IMR-90 (cell line): ENCODE results near the gene LARP1. TPM values are rescaled to one million over a fixed set of nuclear protein-coding genes. Genes with fewer than 3 reads are reported as not detected.

Source experiments
- ATAC-seq: fragments of 200-7000 bp; cut with Tn5 transposase; 2 replicates; pipeline ENCODE4 v1.9.1; 2020; ENCODE audit warnings: low read depth, mild to moderate bottlenecking, moderate library complexity
- BruUV-seq: library from RNA; stranded (reverse); fragments of 400-500 nt; replicated peaks from 2 replicates; lab custom pipeline; 2021; lab: Mats Ljungman, UMichigan
- CTCF ChIA-PET: fragments of 300-600 bp; formaldehyde crosslinking; extraction: SDS; loops from one replicate; lab custom pipeline; 2021; ENCODE audit warnings: antibody characterized with exemption; lab: Yijun Ruan, JAX
- POLR2A ChIA-PET: fragments of 300-600 bp; sonication (Branson Sonifier 250); formaldehyde crosslinking; loops from one replicate; lab custom pipeline; 2022; ENCODE audit warnings: antibody characterized with exemption; ENCODE audit not compliant: unreplicated experiment; lab: Charles Lee
- DNase-seq: peaks from one replicate; pipeline ENCODE4 v3.0.0; 2013
- H2AFZ ChIP-seq: replicated peaks from 2 replicates; pipeline ENCODE3; 2013; ENCODE audit warnings: low read length, mild to moderate bottlenecking; ENCODE audit not compliant: poor library complexity
- H2AK5ac ChIP-seq: 2 replicates; pipeline ENCODE4 v1.6.1; 2013; ENCODE audit warnings: low read depth, low read length, inconsistent platforms
- H2AK9ac ChIP-seq: replicated peaks from 2 replicates; pipeline ENCODE3; 2013; ENCODE audit warnings: mild to moderate bottlenecking, low read depth, low read length, moderate library complexity; ENCODE audit not compliant: poor library complexity
- H2BK120ac ChIP-seq: 2 replicates; pipeline ENCODE4 v1.6.1; 2013; ENCODE audit warnings: low read depth, low read length, inconsistent platforms
- H2BK15ac ChIP-seq: 3 replicates; pipeline ENCODE4 v1.6.1; 2013; ENCODE audit warnings: low read depth, low read length, inconsistent platforms
- H2BK20ac ChIP-seq: 2 replicates; pipeline ENCODE4 v1.6.1; 2013; ENCODE audit warnings: low read depth, mild to moderate bottlenecking, inconsistent platforms, low read length, moderate library complexity
- H2BK5ac ChIP-seq: 2 replicates; pipeline ENCODE4 v1.6.1; 2013; ENCODE audit warnings: mild to moderate bottlenecking, low read depth, low read length, inconsistent platforms; ENCODE audit not compliant: poor library complexity, severe bottlenecking
- H3K14ac ChIP-seq: replicated peaks from 2 replicates; pipeline ENCODE4 v1.6.1; 2013; ENCODE audit warnings: low read depth, low read length, inconsistent platforms
- H3K18ac ChIP-seq: 2 replicates; pipeline ENCODE4 v1.6.1; 2013; ENCODE audit warnings: low read depth, low read length, control low read depth
- H3K23ac ChIP-seq: 2 replicates; pipeline ENCODE4 v1.6.1; 2013; ENCODE audit warnings: low read depth, low read length, inconsistent platforms
- H3K27ac ChIP-seq: 2 replicates; pipeline ENCODE4 v1.5.1; 2013; ENCODE audit warnings: mild to moderate bottlenecking, control low read depth, low read length; ENCODE audit not compliant: insufficient read depth
- H3K27me3 ChIP-seq: 2 replicates; pipeline ENCODE4 v1.6.1; 2013; ENCODE audit warnings: low read length; ENCODE audit not compliant: control insufficient read depth, insufficient read depth
- H3K36me3 ChIP-seq: 2 replicates; pipeline ENCODE4 v1.6.1; 2013; ENCODE audit warnings: low read length, mixed read lengths; ENCODE audit not compliant: control insufficient read depth, insufficient read depth
- H3K4ac ChIP-seq: 2 replicates; pipeline ENCODE4 v1.6.1; 2013; ENCODE audit warnings: low read depth, low read length, inconsistent platforms
- H3K4me1 ChIP-seq: 2 replicates; pipeline ENCODE4 v1.6.1; 2013; ENCODE audit warnings: low read length, mixed read lengths; ENCODE audit not compliant: control insufficient read depth, insufficient read depth
- H3K4me2 ChIP-seq: 2 replicates; pipeline ENCODE4 v1.6.1; 2013; ENCODE audit warnings: low read depth, mild to moderate bottlenecking, control low read depth, low read length, moderate library complexity
- H3K4me3 ChIP-seq: 2 replicates; pipeline ENCODE4 v1.5.1; 2013; ENCODE audit warnings: low read depth, mild to moderate bottlenecking, control low read depth, low read length, moderate library complexity; ENCODE audit not compliant: insufficient read depth
- H3K56ac ChIP-seq: 2 replicates; pipeline ENCODE4 v1.6.1; 2013; ENCODE audit warnings: low read length, inconsistent platforms; ENCODE audit not compliant: insufficient read depth; ENCODE audit errors: extremely low read depth
- H3K79me1 ChIP-seq, 2 experiments: 2 replicates each; pipeline ENCODE4 v1.6.1; 2013; ENCODE audit warnings: low read length in 2 of 2, inconsistent platforms in 1 of 2, low read depth in 1 of 2
- H3K9ac ChIP-seq: 2 replicates; pipeline ENCODE4 v1.6.1; 2013; ENCODE audit warnings: low read depth, low read length, control low read depth
- H3K9me1 ChIP-seq: 2 replicates; pipeline ENCODE4 v1.6.1; 2013; ENCODE audit warnings: low read length, inconsistent platforms; ENCODE audit not compliant: insufficient read depth
- H3K9me3 ChIP-seq: 2 replicates; pipeline ENCODE4 v1.6.1; 2013; ENCODE audit warnings: low read length; ENCODE audit not compliant: control insufficient read depth, insufficient read depth
- H4K20me1 ChIP-seq: 2 replicates; pipeline ENCODE4 v1.6.1; 2013; ENCODE audit warnings: low read length, inconsistent platforms; ENCODE audit not compliant: insufficient read depth
- H4K5ac ChIP-seq: 2 replicates; pipeline ENCODE4 v1.6.1; 2013; ENCODE audit warnings: mild to moderate bottlenecking, low read depth, low read length, control low read depth
- H4K8ac ChIP-seq, 2 experiments: 2 replicates each; pipeline ENCODE4 v1.6.1; 2013; ENCODE audit warnings: low read depth in 2 of 2, low read length in 2 of 2, control low read depth in 1 of 2, inconsistent platforms in 1 of 2
- H4K91ac ChIP-seq: 2 replicates; pipeline ENCODE4 v1.6.1; 2013; ENCODE audit warnings: low read depth, low read length, inconsistent platforms; ENCODE audit not compliant: insufficient read depth
- CTCF ChIP-seq: conservative IDR thresholded peaks from 2 replicates; pipeline ENCODE4 v1.5.1; 2012; ENCODE audit warnings: mild to moderate bottlenecking, low read depth, low read length, improper control_type of control experiment
- POLR2A ChIP-seq: IDR thresholded peaks from 2 replicates; pipeline ENCODE4 v1.6.1; 2012; ENCODE audit warnings: mild to moderate bottlenecking, low read depth, low read length
- RCOR1 ChIP-seq: IDR thresholded peaks from 2 replicates; pipeline ENCODE4 v1.6.1; 2012; ENCODE audit warnings: mild to moderate bottlenecking, low read length, improper control_type of control experiment; ENCODE audit not compliant: insufficient replicate concordance
- SMC3 ChIP-seq: fragments of 150-350 bp; IDR thresholded peaks from 2 replicates; pipeline ENCODE4 v1.6.1; 2016; ENCODE audit warnings: low read depth, mild to moderate bottlenecking, antibody characterized with exemption, low read length, moderate library complexity
- USF2 ChIP-seq: fragments of 150-350 bp; IDR thresholded peaks from 2 replicates; pipeline ENCODE4 v1.6.1; 2017; ENCODE audit warnings: mild to moderate bottlenecking, antibody characterized with exemption, low read length, low read depth
- WGBS, 2 experiments: methylation state at CpG; one replicate each; pipeline versions ENCODE4 v1.1.5 to v1.1.7; 2013; ENCODE audit warnings: missing lambda C conversion rate in 2 of 2; ENCODE audit not compliant: insufficient read length in 1 of 2; ENCODE audit errors: extremely low coverage in 2 of 2; 5-methylcytosine and 5-hydroxymethylcytosine counted together
- dilution Hi-C: fragments of 300-500 bp; cut with HindIII; formaldehyde crosslinking; loops from one replicate; pipeline ENCODE4 v1.14.3; 2018; ENCODE audit warnings: low sequenced_read_pairs; ENCODE audit not compliant: unreplicated experiment
- in situ Hi-C: fragments of 300-500 bp; cut with MboI; formaldehyde crosslinking; loops from 3 replicates; pipeline ENCODE4 v1.14.3; 2019; ENCODE audit warnings: low sequenced_read_pairs, inconsistent platforms, mixed read lengths
- intact Hi-C: fragments of 100-400 bp; cut with micrococcal nuclease; formaldehyde crosslinking; loops from 2 replicates; pipeline ENCODE4 v1.10.0; 2022
- polyA plus RNA-seq, 3 experiments: library from polyadenylated mRNA; depleted of rRNA; stranded (reverse); fragments of >200 nt; gene quantifications; 2 replicates each; pipeline ENCODE4 v1.2.3, GENCODE V29; 2012; ENCODE audit warnings: low replicate concordance in 1 of 3
- total RNA-seq: library from RNA; depleted of rRNA; stranded (reverse); fragments of >200 nt; gene quantifications from 2 replicates; pipeline ENCODE4 v1.2.3, GENCODE V29; 2012

LARP1 gene
- total and polyA plus RNA-seq, 2 of the 4 experiments (the other 2 are of a cell fraction) = 47.3 to 77.4 TPM

- no TSS peak for BruUV-seq
- Histone ChIP-seq H2BK15ac (no peak overlapping the region), H3K27me3 (no peaks in the 10 kb centered on the region), H4K8ac (no peak overlapping the region), H3K56ac (no peak overlapping the region), H2BK20ac (no peak overlapping the region), H4K20me1 (no peaks in the 10 kb centered on the region), H4K91ac (no peak overlapping the region), H2AK9ac (no peak overlapping the region), H2BK5ac (no peak overlapping the region), H2AK5ac (no peak overlapping the region), H3K9ac (no peak overlapping the region), H3K18ac (no peak overlapping the region), H3K4me2 (no peak overlapping the region), H3K4me1 (peaks cover 7% of the 10 kb centered on the region; the same call in 1 of the 2 replicates), H3K9me1 (peaks cover 3% of the 10 kb centered on the region; the same call in 1 of the 2 replicates), H3K14ac (no peak overlapping the region), H3K36me3 (no peaks in the 10 kb centered on the region), H3K9me3 (no peaks in the 10 kb centered on the region), H3K79me1 (no peaks in the 10 kb centered on the region), H3K23ac (no peak overlapping the region), H3K4ac (no peak overlapping the region), H2BK120ac (no peak overlapping the region), H2AFZ (no peak overlapping the region), H3K27ac (no peak overlapping the region), H4K5ac (no peak overlapping the region), H3K4me3 (no peak overlapping the region)
- ChIA-PET CTCF (no interaction called here), POLR2A (no interaction called here)
- dilution Hi-C loops = no loop called here
- no peak for ATAC-seq
- no peak for DNase-seq
- TF ChIP-seq POLR2A = no peak
- TF ChIP-seq USF2 = no peak
- TF ChIP-seq SMC3 = no peak
- no peak for TF ChIP-seq RCOR1
- no peak for TF ChIP-seq CTCF
- in situ Hi-C loops = no loop called here
- 83% methylated on average over 1 of the region's 7 CpGs; no CpG with 5 or more reads in 1 of the 2 experiments for WGBS, 2 experiments
- intact Hi-C loops = loop anchor here (5.0 kb wide), 1 partner anchor 472 kb away; no protein-coding TSS in a partner anchor
Measured at GRCh38 chr5:154743812-154744211, 11.4 kb upstream of the LARP1 start.
